Stimulated activated CD8-positive, alpha-beta memory T cell treated with anti-CD3 and anti-CD28 coated beads, Interleukin-4, amount 100 ng/mL, for 4 hours (primary cell): ENCODE data around the gene GTPBP2.
A peak's percentile ranks its signal among the peaks of the same experiment; 100 is the strongest.

Experiments
- DNase-seq, 2 donors: peaks; one replicate each; pipeline ENCODE4 v3.0.0-alpha.2; 2020; ENCODE audit warnings: low read depth in 2 of 2, low spot score in 1 of 2

GTPBP2 gene, protein sequence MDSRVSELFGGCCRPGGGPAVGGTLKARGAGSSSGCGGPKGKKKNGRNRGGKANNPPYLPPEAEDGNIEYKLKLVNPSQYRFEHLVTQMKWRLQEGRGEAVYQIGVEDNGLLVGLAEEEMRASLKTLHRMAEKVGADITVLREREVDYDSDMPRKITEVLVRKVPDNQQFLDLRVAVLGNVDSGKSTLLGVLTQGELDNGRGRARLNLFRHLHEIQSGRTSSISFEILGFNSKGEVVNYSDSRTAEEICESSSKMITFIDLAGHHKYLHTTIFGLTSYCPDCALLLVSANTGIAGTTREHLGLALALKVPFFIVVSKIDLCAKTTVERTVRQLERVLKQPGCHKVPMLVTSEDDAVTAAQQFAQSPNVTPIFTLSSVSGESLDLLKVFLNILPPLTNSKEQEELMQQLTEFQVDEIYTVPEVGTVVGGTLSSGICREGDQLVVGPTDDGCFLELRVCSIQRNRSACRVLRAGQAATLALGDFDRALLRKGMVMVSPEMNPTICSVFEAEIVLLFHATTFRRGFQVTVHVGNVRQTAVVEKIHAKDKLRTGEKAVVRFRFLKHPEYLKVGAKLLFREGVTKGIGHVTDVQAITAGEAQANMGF

DNA sequence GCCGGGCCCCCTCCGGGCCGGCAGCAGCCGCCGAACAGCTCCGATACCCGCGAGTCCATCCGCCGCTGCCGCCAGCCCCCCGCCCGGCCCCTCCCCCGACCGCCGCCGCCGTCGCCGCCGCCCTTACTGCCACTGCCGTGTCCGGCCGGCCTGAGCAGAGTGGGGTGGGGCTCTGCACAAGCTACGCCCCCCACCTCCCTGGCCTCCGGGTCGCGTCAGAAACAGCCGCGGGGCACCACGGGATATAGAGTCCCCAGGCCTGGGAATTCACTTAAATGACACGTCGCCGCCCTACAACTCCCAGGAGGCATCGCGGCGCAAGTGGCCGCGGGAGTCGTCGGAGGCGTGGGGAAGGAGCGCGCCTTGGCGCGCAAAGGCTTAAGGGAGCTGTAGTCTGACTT is at the start of gene GTPBP2:
Gene GTPBP2, minus strand, starts transcription at position 161 of the 401 bp plus-strand sequence. Its CDS starts 102 bp downstream, at position 59.
- peak; percentile 84 to 95 for DNase-seq

DNA sequence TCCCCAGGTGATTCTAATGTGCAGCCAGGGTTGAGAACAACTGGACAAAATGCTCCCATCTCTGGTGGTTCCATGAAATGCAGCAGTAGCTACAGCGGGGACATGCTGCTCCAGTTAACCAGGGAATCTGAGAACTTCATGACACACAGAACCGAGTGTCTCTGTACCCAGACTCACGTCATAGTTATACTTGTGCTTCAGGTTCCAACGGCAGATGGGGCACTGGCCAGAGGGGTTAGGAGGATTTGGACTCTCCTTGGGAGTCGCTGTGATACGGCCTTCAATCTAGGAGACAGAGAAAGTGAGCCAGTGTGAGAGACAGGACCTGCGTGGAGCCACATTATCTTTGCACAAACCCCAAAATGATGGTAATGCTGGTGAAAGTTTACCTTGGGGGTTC is 49.3 kb upstream of the GTPBP2 start:
- no peak for DNase-seq

DNA sequence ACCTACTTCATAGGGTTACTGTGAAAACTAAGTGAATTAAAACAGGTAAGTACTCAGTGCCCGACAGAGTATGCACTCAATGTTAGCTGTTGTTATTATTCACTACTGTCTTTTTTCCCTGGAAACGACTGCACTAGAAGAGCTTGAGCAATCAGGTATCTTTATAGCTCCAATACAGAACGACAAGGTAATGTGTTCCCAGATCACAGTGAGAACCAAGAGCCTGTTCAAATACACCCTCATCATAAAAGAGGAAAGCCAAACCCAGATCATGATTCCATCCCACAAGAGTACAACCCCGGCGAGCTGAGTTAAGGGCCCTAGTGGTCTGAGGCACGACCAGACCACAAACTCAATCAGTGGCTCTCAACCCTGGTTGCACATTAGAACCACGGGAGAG is 48.7 kb upstream of the GTPBP2 start:
- DNase-seq, result no peak

DNA sequence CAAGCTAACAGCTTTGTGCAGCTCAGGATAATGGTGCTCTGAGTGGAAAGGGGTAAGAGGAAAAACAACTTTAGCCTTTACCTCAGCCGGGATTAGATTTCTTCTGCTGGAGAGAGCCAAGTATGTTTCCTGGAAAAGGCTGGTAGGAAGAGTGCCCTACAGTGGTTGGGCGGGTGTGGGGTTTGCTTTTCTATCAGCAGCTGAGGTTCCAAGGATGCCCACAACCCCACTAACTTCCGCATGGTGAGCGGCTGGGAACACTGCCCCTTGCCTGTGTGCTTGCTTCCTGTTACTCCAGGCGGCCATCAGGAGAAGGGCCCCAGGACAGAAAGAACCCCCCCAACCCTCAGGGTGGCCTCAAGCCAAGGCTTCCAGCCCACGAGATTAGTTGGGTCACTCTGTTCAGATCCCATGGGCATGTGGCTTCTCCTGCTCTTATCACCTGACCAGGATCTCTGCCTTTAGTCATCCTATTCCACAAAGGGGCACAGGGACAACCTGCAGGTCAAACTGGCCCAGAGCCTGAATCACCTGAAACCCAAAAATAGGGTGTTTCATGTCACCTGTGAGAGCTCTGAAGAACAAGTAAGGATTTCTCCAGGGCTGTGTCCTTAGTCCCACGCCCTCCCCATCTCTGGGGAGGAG is 48.0 kb upstream of the GTPBP2 start:
- DNase-seq, result no peak

DNA sequence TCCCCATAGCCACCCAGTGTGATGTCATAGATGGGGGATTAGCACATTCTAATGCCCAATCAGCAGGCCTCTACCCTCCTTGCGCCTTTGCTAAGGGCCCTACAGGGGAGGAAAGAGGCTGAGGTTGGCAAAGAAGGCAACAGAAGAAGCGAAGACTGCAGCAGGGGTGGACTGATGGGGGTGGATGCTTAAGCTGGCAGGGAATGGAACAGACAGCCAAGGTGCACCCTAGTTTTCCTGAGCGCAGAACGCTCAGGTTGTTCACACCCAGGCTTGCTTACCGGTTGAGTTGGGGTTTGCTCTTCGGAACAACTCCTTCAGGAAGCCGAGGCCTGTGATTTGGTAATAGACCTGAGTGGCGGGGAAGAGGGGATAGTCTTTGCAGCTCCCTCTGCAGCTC is 45.9 kb upstream of the GTPBP2 start:
- no peak for DNase-seq

DNA sequence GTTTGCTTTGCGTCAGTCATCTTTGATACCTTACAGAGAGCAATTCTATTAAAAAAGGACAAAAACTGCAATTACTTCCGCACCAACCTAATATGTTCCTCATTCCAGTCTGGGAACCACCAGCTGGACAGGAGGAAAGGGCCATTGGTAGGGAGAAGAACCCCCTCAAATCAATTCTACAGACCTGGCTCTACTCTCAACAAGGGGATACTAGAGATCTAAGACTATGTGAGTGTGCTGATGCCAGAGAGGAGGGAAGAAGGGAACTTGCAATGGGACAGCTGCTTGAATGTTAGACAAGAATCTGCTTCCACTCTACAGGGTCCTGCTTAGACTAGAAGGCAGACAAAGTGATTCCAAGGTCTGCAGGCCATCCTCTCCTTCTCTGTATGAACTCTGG is 45.2 kb upstream of the GTPBP2 start:
- no peak for DNase-seq

DNA sequence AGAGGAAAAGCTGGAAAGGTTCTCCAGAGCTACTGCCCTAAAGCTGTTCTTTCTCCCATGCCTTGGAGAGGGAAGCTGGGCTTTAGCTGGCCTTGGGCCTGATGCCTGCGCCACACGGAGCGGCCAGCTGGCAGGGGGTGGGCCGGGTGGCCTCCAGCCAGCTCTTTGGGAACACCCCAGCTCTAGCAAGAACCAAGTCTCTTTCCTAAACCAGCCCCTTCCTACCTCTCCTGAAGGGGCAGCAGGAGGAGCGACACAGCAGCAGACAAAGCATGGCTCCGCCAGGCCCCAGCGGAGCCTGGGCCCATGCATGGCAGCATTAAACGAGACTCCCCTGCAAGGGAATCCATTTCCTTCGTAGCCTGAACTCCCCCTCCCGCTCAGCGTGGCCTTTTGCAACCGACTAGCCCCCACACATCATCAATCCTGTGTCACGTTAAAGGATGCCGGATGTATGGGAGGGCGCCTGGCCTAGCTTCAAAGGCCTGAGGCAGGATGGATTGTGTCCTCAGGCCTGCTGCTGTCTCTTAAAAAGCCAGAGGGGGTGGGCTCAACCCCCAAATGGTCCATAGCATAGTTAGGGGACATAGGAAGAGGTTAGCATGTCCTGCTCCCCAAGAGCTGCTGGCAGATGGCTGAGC is 44.5 kb upstream of the GTPBP2 start:
- no peak for DNase-seq

DNA sequence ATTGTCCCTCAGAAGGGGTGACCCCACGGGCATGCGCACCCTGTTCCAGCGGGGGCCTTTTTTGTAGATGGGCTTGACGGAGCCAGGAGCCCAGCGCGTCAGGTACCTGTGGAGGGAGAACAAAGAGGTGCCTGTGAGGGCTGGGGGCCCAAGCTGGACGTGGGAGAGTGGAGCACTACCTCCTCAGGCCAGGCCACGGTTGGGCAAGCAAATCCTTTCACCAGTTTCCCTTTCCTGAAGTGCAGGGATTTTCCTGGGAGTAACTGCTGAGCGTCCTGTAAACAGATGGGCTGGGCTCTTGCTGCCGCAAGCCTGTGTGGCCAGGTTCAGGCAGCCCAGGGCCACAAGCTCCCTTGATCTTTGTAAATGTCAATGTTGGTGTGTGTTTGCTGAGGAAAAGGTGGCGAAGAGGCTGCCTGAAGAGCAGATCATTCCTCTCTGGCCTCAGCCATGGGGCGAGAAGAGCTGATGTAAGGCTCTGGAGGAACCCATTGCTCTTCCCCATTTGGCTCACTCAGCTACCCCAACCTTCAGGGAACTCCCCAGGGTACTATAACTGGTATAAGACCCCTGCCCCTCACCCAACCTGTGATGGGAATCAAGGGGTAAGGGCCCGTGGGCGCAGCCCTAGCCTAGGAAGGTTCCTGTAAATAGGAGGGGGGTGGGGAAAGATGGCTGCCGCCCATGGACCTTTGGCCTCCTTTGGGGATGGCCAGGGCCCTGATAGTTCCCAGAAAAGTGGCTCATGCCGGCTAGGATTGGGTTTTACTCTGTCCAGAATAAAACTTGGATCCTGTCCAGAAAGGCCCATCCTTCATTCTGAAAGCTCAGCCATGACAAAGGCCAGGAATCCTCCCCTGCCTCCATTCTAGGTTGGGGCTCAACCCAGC is 43.0 kb upstream of the GTPBP2 start:
- DNase-seq, result no peak

DNA sequence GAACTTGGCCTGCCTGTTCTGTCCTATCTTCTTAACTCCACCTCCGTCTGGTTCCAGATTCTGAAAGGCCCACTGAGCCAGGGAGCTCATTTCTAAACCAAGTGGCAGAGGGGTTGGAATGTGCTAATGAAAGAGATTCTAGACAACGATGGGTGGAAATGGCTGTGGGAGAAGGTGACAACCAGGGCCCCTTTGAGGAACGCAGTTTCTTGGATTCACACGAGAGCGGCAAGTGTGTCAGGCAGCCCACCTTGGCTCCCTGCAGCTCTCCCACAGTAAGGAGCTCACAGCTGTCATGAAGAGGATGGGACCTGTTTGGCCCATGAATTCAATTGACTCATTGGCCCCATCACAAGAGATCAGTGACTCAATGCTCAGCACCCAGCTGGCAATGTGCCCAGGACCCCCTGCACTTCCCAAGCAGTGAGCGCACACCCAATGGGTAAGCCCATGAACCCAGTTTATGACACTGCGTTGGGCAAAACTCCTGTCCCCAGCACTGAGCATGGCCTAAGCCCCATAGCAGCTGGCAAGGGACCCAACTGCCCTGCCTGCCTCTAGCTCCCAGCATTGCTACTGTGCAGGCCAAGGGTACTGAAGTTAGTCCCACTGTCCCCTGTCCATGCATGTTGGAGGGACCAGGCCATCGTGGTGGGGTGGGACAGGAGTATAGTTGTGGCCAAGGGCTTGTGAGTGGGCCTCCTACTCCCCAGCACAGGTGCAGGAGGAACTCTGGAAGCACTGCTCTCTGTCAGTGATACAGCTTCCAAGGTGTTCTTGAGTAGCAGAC is 42.1 kb upstream of the GTPBP2 start:
- DNase-seq, result no peak

DNA sequence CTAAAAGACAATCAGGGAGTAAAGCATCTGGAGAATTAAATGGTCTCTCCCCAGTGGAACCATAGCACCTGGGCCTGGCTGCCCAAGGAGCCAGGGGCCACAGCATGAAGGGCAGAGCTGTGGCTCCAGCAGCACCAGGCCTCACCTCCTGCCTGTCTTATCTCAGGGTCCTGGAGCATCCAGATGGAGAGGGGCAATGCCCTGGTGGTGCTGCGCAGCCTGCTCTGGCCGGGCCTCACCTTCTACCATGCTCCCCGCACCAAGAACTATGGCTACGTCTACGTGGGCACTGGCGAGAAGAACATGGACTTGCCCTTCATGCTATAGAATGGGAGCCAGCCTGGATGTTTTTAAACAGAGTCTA is 41.5 kb upstream of the GTPBP2 start:
- DNase-seq, result no peak

DNA sequence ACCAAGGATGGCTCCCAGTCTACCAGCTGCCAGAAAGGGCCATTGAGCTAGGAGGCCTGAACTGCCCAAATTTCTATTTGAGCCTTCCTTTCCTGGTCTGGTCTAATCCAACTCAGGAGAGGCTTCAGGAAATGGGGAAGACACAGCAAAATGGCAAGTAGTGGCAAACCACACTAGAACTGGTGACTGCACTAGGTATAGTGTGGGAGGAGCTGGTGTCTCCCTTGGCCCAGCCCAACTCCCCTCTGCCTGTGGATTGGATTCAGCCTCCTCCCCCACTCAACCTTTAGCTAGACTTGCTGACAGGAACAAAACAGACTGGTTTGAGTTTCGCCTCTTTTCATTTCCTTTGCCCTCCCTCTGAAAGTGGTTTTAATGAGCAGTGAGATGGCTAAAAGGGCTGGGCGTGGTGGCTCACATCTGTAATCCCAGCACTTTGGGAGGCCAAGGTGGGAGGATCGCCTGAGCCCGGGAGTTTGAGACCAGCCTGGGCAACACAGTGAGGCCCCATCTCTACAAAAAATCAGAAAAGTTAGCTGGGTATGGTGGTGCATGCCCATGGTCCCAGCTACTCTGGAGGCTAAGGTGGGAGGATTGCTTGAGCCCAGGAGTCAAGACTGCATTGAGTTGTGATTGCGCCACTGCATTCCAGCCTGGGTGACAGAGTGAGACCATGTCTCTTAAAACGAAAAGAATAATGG is 41.0 kb upstream of the GTPBP2 start:
- DNase-seq, result no peak

DNA sequence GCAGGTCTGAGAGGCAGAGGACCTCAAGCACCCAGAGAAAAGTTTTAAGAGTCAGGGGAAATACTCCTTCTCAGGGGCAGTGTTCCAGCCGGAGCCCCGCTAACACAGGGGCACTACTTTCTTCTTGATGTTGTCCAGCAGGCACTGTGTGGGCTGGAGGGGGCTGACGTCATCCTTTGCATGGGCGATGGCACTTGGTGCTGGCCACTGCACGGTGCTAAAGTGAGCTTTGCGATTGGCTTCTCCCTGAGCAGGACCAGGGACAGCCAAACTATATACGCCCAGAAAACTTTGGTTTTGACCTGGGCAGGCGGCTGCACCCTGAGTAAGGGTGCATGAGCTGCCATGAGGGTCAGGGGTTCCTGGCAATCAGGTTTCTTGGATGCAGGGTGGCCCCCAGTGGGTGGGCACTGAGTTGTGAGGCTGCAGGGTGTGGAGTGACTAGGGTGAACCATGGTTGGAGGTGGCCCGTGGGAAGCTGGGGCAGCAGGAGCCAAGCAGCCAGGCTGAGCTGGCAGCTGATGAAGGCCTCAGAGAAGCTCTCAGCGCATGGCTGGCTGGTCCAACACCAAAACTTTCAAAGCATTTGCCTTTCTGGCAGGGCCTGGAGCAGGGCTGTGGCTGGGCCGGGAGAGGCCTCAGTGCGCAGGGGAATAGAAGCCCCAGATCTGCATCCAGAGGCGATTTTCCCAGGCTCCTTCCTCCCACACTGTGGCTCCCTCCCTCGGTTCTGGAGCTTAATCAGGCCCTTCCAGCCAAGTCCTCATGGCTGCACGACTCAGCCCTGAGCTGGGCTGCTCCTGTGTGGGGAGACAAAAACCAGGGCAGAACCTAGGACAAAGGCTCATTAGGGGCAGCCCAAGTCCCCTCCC is 40.2 kb upstream of the GTPBP2 start:
- DNase-seq, result no peak

DNA sequence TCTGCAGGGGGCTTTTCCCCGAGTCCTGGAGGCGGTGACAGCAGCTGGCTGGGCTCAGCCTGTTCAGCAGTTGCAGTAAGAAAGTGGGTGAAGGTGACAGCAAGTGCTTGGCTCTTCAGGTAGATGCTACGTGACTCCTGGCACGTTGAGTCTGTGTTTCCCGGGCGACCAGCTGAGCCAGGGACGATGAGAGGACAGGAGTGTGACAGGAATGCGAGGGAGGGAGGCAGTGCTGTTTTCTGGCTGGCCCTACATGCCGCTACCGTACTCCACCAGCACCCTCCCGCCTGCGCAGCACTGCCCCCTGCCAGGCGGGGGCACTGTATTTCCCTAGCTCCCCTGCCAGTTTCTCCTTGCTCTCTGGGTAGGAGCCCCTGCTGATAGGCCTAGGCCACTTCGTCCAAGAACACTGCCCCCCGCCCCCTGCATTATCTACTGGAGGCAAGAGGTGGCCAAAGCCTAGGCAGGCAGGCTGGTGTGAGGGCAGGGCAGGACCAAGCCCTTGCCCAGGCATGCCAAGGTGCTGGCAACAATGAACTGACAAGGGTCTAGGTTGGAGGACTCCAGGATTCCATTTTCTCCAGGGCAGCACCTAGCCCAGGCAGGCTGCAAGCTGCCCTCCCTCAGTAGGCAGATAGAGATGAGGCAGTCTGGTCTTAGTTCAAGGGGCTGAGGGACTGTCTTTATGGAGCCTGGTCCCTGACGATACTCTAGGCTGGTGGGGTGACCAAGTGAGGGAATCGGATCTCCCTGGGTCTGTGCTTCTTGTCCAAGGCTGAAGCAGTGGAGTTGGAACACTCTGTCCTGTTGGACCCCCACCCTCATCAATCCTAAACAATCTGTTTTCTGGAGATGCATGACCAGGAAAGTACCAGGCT is 39.3 kb upstream of the GTPBP2 start:
- peak in 1 of 2 donors; percentile 1 for DNase-seq

DNA sequence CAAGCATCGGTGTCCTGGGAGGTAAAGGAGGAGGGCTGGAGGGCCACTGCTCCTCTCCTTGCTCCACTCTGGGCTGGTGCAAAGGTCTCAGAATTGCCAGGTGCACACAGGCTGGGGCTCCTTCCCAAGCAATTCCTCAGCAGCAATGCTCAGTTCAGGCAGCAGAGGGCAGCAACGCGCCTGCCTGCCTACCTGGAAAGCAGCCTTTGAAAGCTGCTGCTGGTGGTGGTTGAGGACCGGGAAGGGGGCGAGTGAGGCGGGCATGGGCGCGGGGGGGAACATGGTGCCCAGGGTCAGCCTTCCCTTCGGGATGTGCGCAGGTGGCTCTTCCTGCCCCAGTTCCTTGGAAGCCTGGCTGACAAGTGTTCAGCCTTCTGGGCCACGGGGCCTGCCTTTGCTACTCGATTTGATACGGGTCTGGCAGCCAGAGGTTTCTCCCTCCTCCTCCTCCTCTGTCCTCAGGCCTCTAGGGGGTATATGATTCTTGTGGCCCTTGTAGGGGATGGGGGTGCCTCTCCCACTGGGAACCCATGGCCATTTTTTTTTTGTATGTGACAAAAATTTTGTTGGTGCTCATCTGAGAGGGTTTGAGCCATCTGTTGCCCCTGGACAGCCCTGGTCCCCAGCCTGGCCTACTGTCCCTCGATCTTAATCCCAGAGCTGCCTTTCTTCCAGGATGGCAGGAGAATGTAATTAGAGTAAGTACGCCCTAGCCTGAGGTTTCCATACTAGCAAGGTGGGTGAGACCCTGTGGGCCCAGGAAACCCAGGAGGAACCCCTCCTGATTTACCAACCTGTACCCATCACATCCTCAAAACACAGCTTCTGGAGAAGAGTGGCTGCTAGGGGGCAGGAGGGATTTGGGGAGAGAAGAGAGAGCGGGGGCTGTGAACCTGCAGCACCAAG is 38.4 kb upstream of the GTPBP2 start:
- peak; percentile 32 to 66 for DNase-seq

DNA sequence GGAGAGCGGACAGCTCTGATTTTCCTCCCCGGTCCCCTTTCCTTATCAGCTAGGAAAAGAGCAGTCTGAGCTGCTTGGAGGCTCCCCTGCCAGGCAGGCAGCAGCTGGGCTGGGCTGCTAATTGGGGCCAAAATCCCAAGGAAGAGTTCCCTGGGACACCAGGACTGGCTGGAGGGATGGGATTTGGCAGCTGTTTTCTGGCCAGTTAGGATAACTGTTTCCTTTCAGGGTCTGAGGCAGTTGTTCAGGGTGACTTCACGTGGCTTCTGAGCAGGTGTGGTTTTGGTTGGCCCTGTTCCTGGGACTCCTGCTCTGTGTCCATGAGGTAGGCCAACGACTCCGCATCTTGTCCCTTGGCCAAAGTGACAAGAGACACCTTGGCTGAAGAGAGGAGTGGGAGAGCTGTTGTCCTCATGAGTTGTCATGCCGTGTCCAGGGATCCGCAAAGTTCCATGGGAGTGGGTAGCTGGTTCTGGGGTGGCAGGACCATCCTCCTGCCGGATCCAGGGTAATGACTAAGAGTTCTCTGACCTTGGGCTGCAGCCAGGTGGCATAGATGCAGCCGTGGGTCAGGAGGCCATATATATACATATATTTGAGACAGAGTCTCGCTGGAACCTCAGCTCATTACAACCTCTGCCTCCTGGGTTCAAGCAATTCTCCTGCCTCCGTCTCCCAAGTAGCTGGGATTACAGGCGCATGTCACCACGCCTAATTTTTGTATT is 37.3 kb upstream of the GTPBP2 start:
- DNase-seq, result no peak

DNA sequence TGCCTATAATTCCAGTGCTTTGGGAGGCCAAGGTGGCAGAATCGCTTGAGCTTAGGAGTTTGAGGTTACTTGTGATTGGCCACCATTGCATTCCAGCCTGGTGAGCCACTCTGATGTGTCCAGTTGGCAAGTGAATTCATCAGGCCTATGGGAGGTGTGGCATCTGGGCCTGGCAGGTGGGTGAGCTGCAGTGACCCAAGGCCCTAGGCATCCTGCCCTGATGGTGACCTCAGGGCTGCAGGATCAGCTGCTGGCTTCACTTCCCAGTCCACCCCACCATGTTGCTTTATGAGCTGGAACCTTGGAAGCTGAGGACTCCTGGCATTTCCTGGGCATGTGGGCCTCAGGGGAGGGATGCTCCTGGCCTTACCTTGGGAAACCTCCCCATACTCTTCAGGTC is 36.3 kb upstream of the GTPBP2 start:
- DNase-seq, result no peak
